SK-N-SH treated with all-trans-retinoic acid at 6 μM for 48 hours (cell line): ENCODE results near the gene DCAF7.

Source experiments
- ATAC-seq: fragments of 200-7000 bp; cut with Tn5 transposase; 3 replicates; pipeline ENCODE4 v1.9.1; 2020; ENCODE audit warnings: mild to moderate bottlenecking, moderate library complexity
- ARNTL ChIP-seq: fragments of 450-650 bp; formaldehyde crosslinking; IDR thresholded peaks from 2 replicates; pipeline ENCODE4 v1.5.0; 2020; ENCODE audit warnings: low read depth, mild to moderate bottlenecking, moderate library complexity, borderline replicate concordance
- BACH2 ChIP-seq: fragments of 250-450 bp; sonication (Bioruptor Pico); IDR thresholded peaks from 2 replicates; pipeline ENCODE4 v1.9.0; 2021; ENCODE audit warnings: mild to moderate bottlenecking, borderline replicate concordance
- CSDC2 ChIP-seq: fragments of 250-450 bp; sonication (Bioruptor Pico); IDR thresholded peaks from 2 replicates; pipeline ENCODE4 v1.5.0; 2020; ENCODE audit warnings: mild to moderate bottlenecking, moderate library complexity
- ESRRG ChIP-seq: fragments of 250-450 bp; sonication (Bioruptor Pico); IDR thresholded peaks from 2 replicates; pipeline ENCODE4 v1.6.1; 2021; ENCODE audit warnings: mild to moderate bottlenecking
- GLIS3 ChIP-seq: fragments of 250-450 bp; sonication (Bioruptor Pico); IDR thresholded peaks from 2 replicates; pipeline ENCODE4 v1.5.0; 2020; ENCODE audit warnings: mild to moderate bottlenecking, moderate library complexity
- POU6F1 ChIP-seq: fragments of 250-450 bp; sonication (Bioruptor Pico); IDR thresholded peaks from 2 replicates; pipeline ENCODE4 v1.8.0; 2021; ENCODE audit warnings: low read depth, mild to moderate bottlenecking, moderate library complexity, borderline replicate concordance
- PPARA ChIP-seq: fragments of 250-450 bp; sonication (Bioruptor Pico); IDR thresholded peaks from 2 replicates; pipeline ENCODE4 v1.5.0; 2020; ENCODE audit warnings: mild to moderate bottlenecking, borderline replicate concordance
- RARB ChIP-seq: fragments of 250-450 bp; sonication (Bioruptor Pico); IDR thresholded peaks from 2 replicates; pipeline ENCODE4 v1.8.0; 2021; ENCODE audit warnings: mild to moderate bottlenecking, moderate library complexity
- SNAI2 ChIP-seq: fragments of 250-450 bp; sonication (Bioruptor Pico); IDR thresholded peaks from 2 replicates; pipeline ENCODE4 v1.5.0; 2020; ENCODE audit warnings: mild to moderate bottlenecking, moderate library complexity
- TCF4 ChIP-seq: fragments of 250-450 bp; sonication (Bioruptor Pico); IDR thresholded peaks from 2 replicates; pipeline ENCODE4 v1.8.0; 2021; ENCODE audit warnings: mild to moderate bottlenecking, moderate library complexity, borderline replicate concordance
- TOX ChIP-seq: fragments of 250-450 bp; sonication (Bioruptor Pico); IDR thresholded peaks from 2 replicates; pipeline ENCODE4 v1.8.0; 2021; ENCODE audit warnings: mild to moderate bottlenecking, moderate library complexity, borderline replicate concordance
- TSHZ2 ChIP-seq: fragments of 250-450 bp; sonication (Bioruptor Pico); IDR thresholded peaks from 2 replicates; pipeline ENCODE4 v1.5.0; 2020; ENCODE audit warnings: mild to moderate bottlenecking, moderate library complexity
- ZC3H10 ChIP-seq: fragments of 250-450 bp; sonication (Bioruptor Pico); IDR thresholded peaks from 2 replicates; pipeline ENCODE4 v1.5.1; 2021; ENCODE audit warnings: mild to moderate bottlenecking, moderate library complexity
- ZFP3 ChIP-seq: fragments of 250-450 bp; sonication (Bioruptor Pico); IDR thresholded peaks from 2 replicates; pipeline ENCODE4 v1.5.0; 2020; ENCODE audit warnings: mild to moderate bottlenecking, moderate library complexity
- ZFP30 ChIP-seq: fragments of 450-650 bp; formaldehyde crosslinking; IDR thresholded peaks from 2 replicates; pipeline ENCODE4 v1.5.0; 2022; ENCODE audit warnings: mild to moderate bottlenecking, moderate library complexity
- ZNF565 ChIP-seq: fragments of 450-650 bp; formaldehyde crosslinking; conservative IDR thresholded peaks from 2 replicates; pipeline ENCODE4 v1.5.0; 2020; ENCODE audit warnings: low read depth, mild to moderate bottlenecking, moderate library complexity
- ZNF70 ChIP-seq: fragments of 450-650 bp; formaldehyde crosslinking; IDR thresholded peaks from 2 replicates; pipeline ENCODE4 v1.5.0; 2020; ENCODE audit warnings: mild to moderate bottlenecking, moderate library complexity
- ZNF8 ChIP-seq: fragments of 450-650 bp; formaldehyde crosslinking; IDR thresholded peaks from 2 replicates; pipeline ENCODE4 v1.5.0; 2020; ENCODE audit warnings: mild to moderate bottlenecking, moderate library complexity
- TF ChIP-seq, protein P1 (sequence below): fragments of 250-450 bp; sonication (Bioruptor Pico); IDR thresholded peaks from 2 replicates; pipeline ENCODE4 v1.5.1; 2021; ENCODE audit warnings: mild to moderate bottlenecking, moderate library complexity

The DCAF7 gene

GRCh38 chr17:63514974-63515373 lies 35.3 kb upstream of the DCAF7 start:
- TF ChIP-seq TOX = no peak
- TF ChIP-seq TCF4 (CRISPR knock-in tag) = no peak
- TF ChIP-seq ESRRG (CRISPR knock-in tag) = no peak
- no peak for TF ChIP-seq TSHZ2 (CRISPR knock-in tag)
- no peak for TF ChIP-seq ARNTL (CRISPR knock-in tag)
- TF ChIP-seq ZFP30 (CRISPR knock-in tag) = no peak
- TF ChIP-seq ZC3H10 (CRISPR knock-in tag) = no peak
- TF ChIP-seq CSDC2 (CRISPR knock-in tag) = no peak
- no peak for TF ChIP-seq ZNF565 (CRISPR knock-in tag)
- no peak for TF ChIP-seq RARB (CRISPR knock-in tag)
- no peak for ATAC-seq

- ATAC-seq = no peak
- TF ChIP-seq ARNTL (CRISPR knock-in tag) = no peak
- no peak for TF ChIP-seq TCF4 (CRISPR knock-in tag)
- no peak for TF ChIP-seq BACH2 (CRISPR knock-in tag)
- TF ChIP-seq RARB (CRISPR knock-in tag) = no peak
- TF ChIP-seq CSDC2 (CRISPR knock-in tag) = no peak
- no peak for TF ChIP-seq GLIS3 (CRISPR knock-in tag)
- no peak for TF ChIP-seq ESRRG (CRISPR knock-in tag)
- TF ChIP-seq, protein P1, sequence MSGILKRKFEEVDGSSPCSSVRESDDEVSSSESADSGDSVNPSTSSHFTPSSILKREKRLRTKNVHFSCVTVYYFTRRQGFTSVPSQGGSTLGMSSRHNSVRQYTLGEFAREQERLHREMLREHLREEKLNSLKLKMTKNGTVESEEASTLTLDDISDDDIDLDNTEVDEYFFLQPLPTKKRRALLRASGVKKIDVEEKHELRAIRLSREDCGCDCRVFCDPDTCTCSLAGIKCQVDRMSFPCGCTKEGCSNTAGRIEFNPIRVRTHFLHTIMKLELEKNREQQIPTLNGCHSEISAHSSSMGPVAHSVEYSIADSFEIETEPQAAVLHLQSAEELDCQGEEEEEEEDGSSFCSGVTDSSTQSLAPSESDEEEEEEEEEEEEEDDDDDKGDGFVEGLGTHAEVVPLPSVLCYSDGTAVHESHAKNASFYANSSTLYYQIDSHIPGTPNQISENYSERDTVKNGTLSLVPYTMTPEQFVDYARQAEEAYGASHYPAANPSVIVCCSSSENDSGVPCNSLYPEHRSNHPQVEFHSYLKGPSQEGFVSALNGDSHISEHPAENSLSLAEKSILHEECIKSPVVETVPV (CRISPR knock-in tag) = no peak
- TF ChIP-seq TOX = no peak
- TF ChIP-seq ZNF565 (CRISPR knock-in tag) = no peak
Observed at GRCh38 chr17:63515426-63515825, 34.9 kb upstream of the DCAF7 start.

GRCh38 chr17:63516910-63517824 lies 33.1 kb upstream of the DCAF7 start:
- ATAC-seq = no peak; the same call in 2 of the 3 replicates
- TF ChIP-seq SNAI2 (CRISPR knock-in tag) = no peak
- TF ChIP-seq GLIS3 (CRISPR knock-in tag) = no peak
- no peak for TF ChIP-seq TOX
- no peak for TF ChIP-seq PPARA (CRISPR knock-in tag)
- TF ChIP-seq ESRRG (CRISPR knock-in tag) = no peak
- no peak for TF ChIP-seq ZFP3 (CRISPR knock-in tag)
- TF ChIP-seq BACH2 (CRISPR knock-in tag) = no peak
- TF ChIP-seq, protein P1 (CRISPR knock-in tag) = no peak
- no peak for TF ChIP-seq ZNF8
- TF ChIP-seq POU6F1 = no peak
- no peak for TF ChIP-seq ARNTL (CRISPR knock-in tag)
- TF ChIP-seq ZFP30 (CRISPR knock-in tag) = no peak
- TF ChIP-seq ZC3H10 (CRISPR knock-in tag) = no peak
- no peak for TF ChIP-seq TCF4 (CRISPR knock-in tag)
- TF ChIP-seq TSHZ2 (CRISPR knock-in tag) = no peak
- no peak for TF ChIP-seq ZNF70 (CRISPR knock-in tag)
- TF ChIP-seq RARB (CRISPR knock-in tag) = no peak
